B cell (primary cell): ENCODE measurements around the gene DCBLD1. TPM values are rescaled to one million over a fixed set of nuclear protein-coding genes. Genes with fewer than 3 reads are reported as not detected.

Experiments
- ATAC-seq: fragments of 200-7000 bp; cut with Tn5 transposase; one replicate; pipeline ENCODE4 v1.10.0; 2021; ENCODE audit warnings: low read depth, mild to moderate bottlenecking, moderate number of reproducible peaks, moderate library complexity
- CTCF ChIA-PET: fragments of 350-600 bp; sonication (Branson Sonifier 250); formaldehyde crosslinking; loops from one replicate; lab custom pipeline; 2021; ENCODE audit warnings: antibody characterized with exemption, inconsistent platforms; lab: Charles Lee
- POLR2A ChIA-PET: fragments of 350-600 bp; sonication (Branson Sonifier 250); formaldehyde crosslinking; loops from one replicate; lab custom pipeline; 2021; ENCODE audit warnings: antibody characterized with exemption; lab: Charles Lee
- DNase-seq: peaks from one replicate; pipeline ENCODE4 v3.0.0; 2013
- H2AFZ ChIP-seq: 2 replicates; pipeline ENCODE4 v1.6.1; 2012; ENCODE audit warnings: mild to moderate bottlenecking, low read depth, low read length; ENCODE audit not compliant: insufficient read depth, poor library complexity, severe bottlenecking
- H3K27ac ChIP-seq, 2 donors: 1 replicate in 1 of 2; 2 replicates in 1 of 2; pipeline ENCODE4 v1.5.1; 2012 to 2013; ENCODE audit warnings: low read length in 2 of 2, mild to moderate bottlenecking in 2 of 2, moderate library complexity in 1 of 2
- H3K27me3 ChIP-seq, 4 experiments: fragments of 200-600 bp in 1 of 4; sonication (generic) in 1 of 4; replicated peaks in 1 of 4; 1 replicate in 2 of 4; 2 replicates in 2 of 4; pipeline versions ENCODE4 v1.6.1 to v1.7.0; 2013 to 2016; ENCODE audit warnings: low read length in 3 of 4, mild to moderate bottlenecking in 2 of 4, mixed read lengths in 1 of 4, moderate library complexity in 1 of 4; ENCODE audit not compliant: insufficient read depth in 4 of 4, control insufficient read depth in 3 of 4; ENCODE audit errors: control extremely low read depth in 1 of 4
- H3K36me3 ChIP-seq, 2 experiments: replicated peaks in 1 of 2; 1 replicate in 1 of 2; 2 replicates in 1 of 2; pipeline versions ENCODE4 v1.6.1 to v1.7.1; 2013; ENCODE audit warnings: low read length in 1 of 2; ENCODE audit not compliant: insufficient read depth in 2 of 2, control insufficient read depth in 1 of 2; ENCODE audit errors: control extremely low read depth in 1 of 2, extremely low read depth in 1 of 2
- H3K4me1 ChIP-seq, 2 donors: fragments of 200-600 bp in 1 of 2; sonication (generic) in 1 of 2; 1 replicate in 1 of 2; 2 replicates in 1 of 2; pipeline versions ENCODE4 v1.5.1 to v1.6.1; 2013 to 2017; ENCODE audit warnings: low read length in 2 of 2; ENCODE audit not compliant: control insufficient read depth in 2 of 2, insufficient read depth in 2 of 2
- H3K4me2 ChIP-seq: replicated peaks from 2 replicates; pipeline ENCODE3; 2012; ENCODE audit warnings: mild to moderate bottlenecking, low read depth, low read length; ENCODE audit not compliant: poor library complexity, severe bottlenecking
- H3K4me3 ChIP-seq, 5 experiments: fragments of 200-600 bp in 1 of 5; sonication (generic) in 1 of 5; 1 replicate in 3 of 5; 2 replicates in 2 of 5; pipeline versions ENCODE4 v1.5.1 to v1.7.0; 2011 to 2016; ENCODE audit warnings: low read length in 4 of 5, mild to moderate bottlenecking in 4 of 5, low read depth in 2 of 5, control low read depth in 1 of 5, moderate library complexity in 1 of 5; ENCODE audit not compliant: insufficient read depth in 1 of 5; ENCODE audit errors: control extremely low read depth in 1 of 5, extremely low read depth in 1 of 5
- H3K79me2 ChIP-seq: fragments of 200-600 bp; sonication (generic); one replicate; pipeline ENCODE4 v1.6.0; 2016; ENCODE audit warnings: low read length; ENCODE audit not compliant: control insufficient read depth, insufficient read depth
- H3K9ac ChIP-seq: fragments of 200-600 bp; sonication (generic); 2 replicates; pipeline ENCODE4 v1.6.1; 2017; ENCODE audit warnings: mild to moderate bottlenecking, low read length, moderate library complexity
- H3K9me3 ChIP-seq, 3 donors: one replicate each; pipeline versions ENCODE4 v1.6.1 to v1.7.1; 2013; ENCODE audit warnings: low read length in 2 of 3; ENCODE audit not compliant: control insufficient read depth in 2 of 3, insufficient read depth in 1 of 3; ENCODE audit errors: control extremely low read depth in 1 of 3
- H4K20me1 ChIP-seq: 2 replicates; pipeline ENCODE4 v1.6.0; 2012; ENCODE audit warnings: mild to moderate bottlenecking, low read length; ENCODE audit not compliant: insufficient read depth, control insufficient read depth, poor library complexity, severe bottlenecking
- H3K27ac Mint-ChIP-seq: one replicate; pipeline ENCODE4 v1.8.0; 2021; ENCODE audit warnings: mixed read lengths
- H3K27me3 Mint-ChIP-seq: one replicate; pipeline ENCODE4 v1.8.0; 2021; ENCODE audit warnings: mixed read lengths
- H3K4me1 Mint-ChIP-seq: one replicate; pipeline ENCODE4 v1.8.0; 2021; ENCODE audit warnings: mixed read lengths
- H3K4me3 Mint-ChIP-seq: one replicate; pipeline ENCODE4 v1.8.0; 2021; ENCODE audit warnings: mixed read lengths
- H3K9me3 Mint-ChIP-seq: one replicate; pipeline ENCODE4 v1.8.0; 2022; ENCODE audit warnings: mixed read lengths; ENCODE audit not compliant: insufficient read depth
- CTCF ChIP-seq: fragments of 200-600 bp; IDR thresholded peaks from one replicate; pipeline ENCODE4 v1.8.0; 2022; ENCODE audit warnings: antibody characterized with exemption, mild to moderate bottlenecking
- EZH2 ChIP-seq: IDR thresholded peaks from 2 replicates; pipeline ENCODE4 v1.6.1; 2012; ENCODE audit warnings: borderline replicate concordance, low read depth, mild to moderate bottlenecking, moderate library complexity, low read length; ENCODE audit not compliant: insufficient read depth, poor library complexity, severe bottlenecking
- WGBS: methylation state at CpG from one replicate; pipeline ENCODE4 v1.1.5; 2013; ENCODE audit warnings: missing lambda C conversion rate; ENCODE audit not compliant: insufficient coverage; 5-methylcytosine and 5-hydroxymethylcytosine counted together
- intact Hi-C: fragments of 100-400 bp; cut with micrococcal nuclease; formaldehyde crosslinking; loops from one replicate; pipeline ENCODE4 v1.10.0; 2022
- polyA plus RNA-seq: library from polyadenylated mRNA; depleted of rRNA; stranded (reverse); fragments of >200 nt; gene quantifications from 2 replicates; pipeline ENCODE4 v1.2.3, GENCODE V29; 2012
- total RNA-seq, 2 donors: library from RNA; stranded (reverse); fragments of 120-200 nt in 1 of 2; gene quantifications; 1 replicate in 1 of 2; 2 replicates in 1 of 2; pipeline versions ENCODE4 v1.2.3 to v1.2.4, GENCODE V29; 2013 to 2022

The DCBLD1 gene
- total and polyA plus RNA-seq, 2 donors (not counting 1 experiment from before 2014, with no cell fraction given) = 0.21 to 0.37 TPM

- H3K27ac ChIP-seq = no peak overlapping the region
- H3K27me3 ChIP-seq = no peaks in the 10 kb centered on the region
- H2AFZ ChIP-seq = no peak overlapping the region
- H3K9me3 Mint-ChIP-seq = no peaks in the 10 kb centered on the region
- TF ChIP-seq EZH2 = no peak
- TF ChIP-seq CTCF = no peak
- ChIA-PET CTCF (no interaction called here), POLR2A (no interaction called here)
- no peaks in the 10 kb centered on the region for H4K20me1 ChIP-seq
- H3K4me1 Mint-ChIP-seq = no peaks in the 10 kb centered on the region
- no peak overlapping the region for H3K4me3 Mint-ChIP-seq
- WGBS = no CpG with 5 or more reads among the region's 2 CpGs
- peaks cover 23% of the 10 kb centered on the region for H3K27me3 Mint-ChIP-seq
- no peaks in the 10 kb centered on the region for H3K79me2 ChIP-seq
- H3K4me2 ChIP-seq = no peak overlapping the region
- H3K27ac Mint-ChIP-seq = no peak overlapping the region
- DNase-seq (no peak), ATAC-seq (no peak)
- H3K9me3 ChIP-seq = no peaks in the 10 kb centered on the region
- H3K4me1 ChIP-seq = no peaks in the 10 kb centered on the region
- intact Hi-C loops = no loop called here
- H3K36me3 ChIP-seq = no peaks in the 10 kb centered on the region
- H3K9ac ChIP-seq = no peak overlapping the region
- no peak overlapping the region for H3K4me3 ChIP-seq
These were observed 30.6 kb downstream of the DCBLD1 start for GRCh38 chr6:117512987-117513573.

- H4K20me1 ChIP-seq = no peaks in the 10 kb centered on the region
- H3K9me3 ChIP-seq = no peaks in the 10 kb centered on the region
- H3K9ac ChIP-seq = no peak overlapping the region
- WGBS = 50% methylated on average over 1 of the region's 7 CpGs
- Mint-ChIP-seq H3K27ac (no peak overlapping the region), H3K4me3 (no peak overlapping the region), H3K4me1 (no peaks in the 10 kb centered on the region), H3K27me3 (peaks cover 27% of the 10 kb centered on the region), H3K9me3 (no peaks in the 10 kb centered on the region)
- H3K4me1 ChIP-seq = no peaks in the 10 kb centered on the region
- no peak overlapping the region for H3K27ac ChIP-seq
- no peak for DNase-seq
- ATAC-seq = no peak
- ChIA-PET POLR2A (no interaction called here), CTCF (no interaction called here)
- intact Hi-C loops = no loop called here
- TF ChIP-seq EZH2 (no peak), CTCF (no peak)
- H2AFZ ChIP-seq = no peak overlapping the region
- no peak overlapping the region for H3K4me2 ChIP-seq
- no peaks in the 10 kb centered on the region for H3K79me2 ChIP-seq
- H3K27me3 ChIP-seq = no peaks in the 10 kb centered on the region
- H3K4me3 ChIP-seq = no peak overlapping the region
- no peaks in the 10 kb centered on the region for H3K36me3 ChIP-seq
These were observed 31.4 kb downstream of the DCBLD1 start for GRCh38 chr6:117513778-117514365.
